ENCODE data around the gene CRYAA.
"Not testable (repeated sequence)": the region's sequence is repeated elsewhere in the genome, so short reads cannot be mapped to it uniquely, and the experiment has no call there.

The CRYAA gene

DNA sequence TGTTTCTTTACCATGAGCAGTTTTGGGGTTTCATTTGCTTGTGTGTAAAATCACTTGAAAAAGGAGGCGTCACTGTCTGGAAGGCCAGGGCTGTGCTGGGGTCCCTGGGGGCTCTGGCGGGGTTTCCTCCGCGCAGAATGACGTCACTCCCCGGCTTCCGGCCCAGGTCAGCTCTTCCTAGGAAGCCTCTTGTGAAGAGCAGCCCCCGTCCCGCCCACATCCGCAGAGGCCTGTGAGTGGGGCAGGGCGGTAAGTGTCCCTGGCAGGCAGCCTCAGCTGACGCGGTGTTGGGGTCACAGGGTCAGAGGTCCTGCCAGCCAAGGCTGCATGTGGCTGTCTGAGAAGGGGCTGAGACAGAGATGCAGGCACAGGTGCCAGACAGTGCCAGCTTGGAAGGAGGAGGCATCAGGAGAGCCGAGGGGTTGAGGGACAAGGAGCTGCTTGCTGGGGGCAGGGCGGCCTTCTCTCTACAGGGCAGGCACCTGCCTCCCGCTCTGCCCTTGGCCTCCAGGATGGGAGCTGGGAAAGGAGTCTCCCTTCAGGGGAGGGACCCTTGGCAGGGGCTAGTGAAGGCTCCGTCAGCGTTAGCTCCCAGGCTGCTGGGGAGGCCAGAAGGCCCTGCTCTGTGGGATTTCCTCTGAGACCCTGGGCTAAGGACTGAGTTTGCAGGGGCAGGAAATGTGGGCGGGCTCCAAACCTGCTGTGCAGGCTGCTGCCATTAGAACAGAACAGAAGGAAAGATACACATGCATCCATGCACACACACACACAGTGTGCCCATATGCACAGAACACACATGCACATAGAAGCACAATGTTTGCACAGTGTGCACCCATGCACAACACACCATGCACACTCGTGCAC is 8.5 kb downstream of the CRYAA start:
- DNase-seq (ENCODE audit: low spot score), result not testable (repeated sequence)

DNA sequence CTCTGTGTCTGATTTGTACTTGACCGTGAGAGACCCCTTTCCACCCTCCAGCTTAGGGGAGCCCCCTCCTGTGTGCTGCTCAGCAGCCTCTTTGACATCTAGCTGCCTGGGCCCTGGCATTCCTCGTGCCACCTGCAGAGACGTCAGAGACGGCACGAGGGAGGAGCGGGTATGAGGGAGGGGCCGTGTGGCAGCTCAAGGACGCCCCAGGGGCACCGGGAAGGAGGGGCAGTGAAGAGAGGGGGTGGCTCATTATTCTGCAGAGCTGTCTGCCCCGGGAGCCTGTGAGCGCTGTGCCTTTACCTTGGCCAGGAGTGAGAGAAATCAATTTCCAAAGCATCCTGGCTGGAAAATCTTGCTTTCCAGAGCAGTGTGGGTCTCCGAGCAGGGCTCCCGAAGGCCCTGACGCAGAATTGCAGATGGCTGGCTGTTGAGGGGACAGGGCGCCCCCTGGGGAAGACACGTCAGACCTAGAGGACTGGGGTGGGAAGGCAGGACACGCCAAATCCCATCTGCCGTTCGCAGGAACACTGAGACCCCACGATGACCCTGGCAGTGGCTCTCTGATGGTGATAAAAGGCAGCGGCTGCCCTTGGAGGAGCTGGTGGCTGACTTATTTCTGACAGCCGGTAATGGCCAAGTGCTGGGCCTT is 9.5 kb downstream of the CRYAA start:
- not testable (repeated sequence) for DNase-seq (ENCODE audit: low spot score)

DNA sequence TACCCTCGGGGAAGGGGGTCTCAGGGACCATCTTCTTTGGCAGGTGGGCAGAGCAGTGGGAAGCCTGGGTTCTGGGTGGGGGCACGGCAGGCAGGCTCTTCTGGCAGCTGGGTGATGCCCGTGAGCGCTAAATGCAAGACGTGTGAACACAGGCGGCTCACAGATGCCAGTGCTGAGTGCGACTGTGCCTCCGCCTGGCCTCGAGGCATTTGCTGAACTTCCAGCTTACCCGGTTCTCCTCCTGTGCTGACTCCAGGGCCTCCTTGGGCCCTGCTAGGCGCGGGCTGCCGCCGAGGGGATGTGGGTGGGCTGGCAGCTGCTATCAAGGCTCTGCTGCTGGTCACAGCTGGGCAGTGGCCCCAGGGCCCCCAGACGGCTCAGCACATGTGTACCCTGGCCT is 12.2 kb downstream of the CRYAA start:
- DNase-seq (ENCODE audit: low spot score), result not testable (repeated sequence)

DNA sequence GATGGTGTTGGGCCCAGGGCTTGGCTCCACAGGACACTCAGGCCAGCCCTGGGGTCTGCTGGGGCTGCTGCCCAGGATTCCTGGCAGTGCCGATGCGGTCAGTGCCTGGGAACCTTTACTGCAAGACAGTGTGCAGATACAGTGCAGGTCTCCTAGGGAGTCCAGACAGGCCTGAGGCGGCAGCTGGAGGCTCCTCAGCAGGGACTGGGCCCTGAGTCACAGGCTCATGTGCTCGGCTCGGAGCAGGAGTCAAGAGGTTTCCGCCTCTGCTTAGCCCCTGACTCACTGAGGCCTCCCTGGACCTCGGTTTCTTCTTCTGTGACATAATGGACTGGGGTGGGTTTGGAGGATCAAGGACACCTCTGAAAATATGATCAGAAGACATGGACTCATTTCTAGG is 18.5 kb downstream of the CRYAA start:
- not testable (repeated sequence) for DNase-seq (ENCODE audit: low spot score)

DNA sequence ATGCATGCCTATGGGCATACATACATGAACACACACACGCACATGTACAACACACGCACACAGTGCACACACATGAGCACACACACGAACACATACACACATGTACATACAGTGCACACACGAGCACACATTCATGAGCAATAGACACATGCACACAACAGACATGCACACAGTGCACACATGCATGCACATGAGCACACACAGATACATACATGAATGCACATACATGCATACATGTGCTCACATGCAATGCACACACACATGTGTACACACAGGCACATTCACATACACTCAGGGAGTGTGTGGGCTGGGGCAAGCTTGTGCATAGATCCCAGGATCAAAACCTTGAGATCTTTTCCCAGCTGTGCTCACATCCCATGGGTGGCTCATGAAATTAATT is 18.9 kb downstream of the CRYAA start:
- DNase-seq (ENCODE audit: low spot score), result no peak

DNA sequence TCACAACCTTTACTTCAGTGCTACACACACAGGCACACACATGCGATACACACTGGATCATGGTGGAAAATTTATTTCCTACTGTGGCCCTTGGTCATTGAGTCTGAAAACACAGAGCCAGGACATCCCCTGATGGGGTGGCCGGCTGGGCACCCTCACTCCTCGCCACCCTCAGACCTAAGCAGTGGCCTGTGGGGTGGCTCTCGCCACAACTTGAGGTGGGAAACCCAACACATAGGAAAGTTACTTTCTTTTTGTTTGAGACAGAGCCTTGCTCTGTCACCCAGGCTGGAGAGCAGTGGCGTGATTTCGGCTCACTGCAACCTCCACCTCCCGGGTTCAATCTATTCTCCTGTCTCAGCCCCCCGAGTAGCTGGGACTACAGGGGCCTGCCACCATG is 19.4 kb downstream of the CRYAA start:
- DNase-seq (ENCODE audit: low spot score), result no peak

DNA sequence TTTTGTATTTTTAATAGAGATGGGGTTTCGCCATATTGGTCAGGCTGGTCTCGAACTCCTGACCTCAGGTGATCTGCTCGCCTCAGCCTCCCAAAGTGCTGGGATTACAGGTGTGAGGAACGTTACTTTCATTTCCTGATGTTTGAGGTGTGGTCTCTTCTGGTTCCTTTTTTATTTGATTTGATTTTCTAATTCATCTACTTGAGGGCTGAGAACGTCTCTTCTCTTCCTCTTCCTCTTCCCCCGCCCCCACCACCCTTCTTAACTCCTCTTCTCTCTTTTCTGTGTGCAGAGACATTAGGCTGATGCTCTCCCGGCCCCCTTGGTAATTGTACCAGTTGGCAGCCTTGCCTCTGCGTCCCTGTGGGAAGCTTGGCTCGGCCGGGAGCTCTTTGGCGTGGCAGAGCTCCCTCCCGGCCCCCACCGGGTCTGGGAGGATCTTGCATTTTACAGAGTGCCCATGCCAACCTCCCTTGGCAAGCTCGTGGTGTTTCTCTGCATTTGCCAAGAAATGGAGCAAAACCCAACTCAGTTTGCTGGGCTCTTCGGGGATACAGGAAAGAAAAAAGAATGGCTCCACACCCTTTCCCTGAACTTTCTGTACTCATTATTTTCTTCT is 19.9 kb downstream of the CRYAA start:
- DNase-seq (ENCODE audit: low spot score), result no peak

DNA sequence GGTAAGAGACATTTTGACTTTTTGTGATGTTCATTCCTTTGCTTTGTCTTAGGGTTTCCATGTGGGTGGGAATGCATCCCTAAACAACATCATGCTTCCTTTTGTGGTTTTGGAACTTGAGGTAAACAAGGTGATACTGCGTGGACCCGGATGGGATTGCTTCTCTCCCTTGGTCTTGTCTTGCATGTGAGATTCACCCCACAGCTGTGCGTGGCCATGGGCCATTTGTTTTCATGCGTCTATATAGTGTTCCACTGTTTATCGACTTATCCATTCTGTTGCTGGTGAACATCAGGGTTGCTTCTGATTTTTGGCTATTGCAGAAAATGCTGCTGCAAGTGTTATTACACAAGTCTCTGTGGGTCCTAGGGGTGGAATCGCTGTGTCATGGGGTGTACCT is 21.1 kb downstream of the CRYAA start:
- DNase-seq (ENCODE audit: low spot score), result no peak

DNA sequence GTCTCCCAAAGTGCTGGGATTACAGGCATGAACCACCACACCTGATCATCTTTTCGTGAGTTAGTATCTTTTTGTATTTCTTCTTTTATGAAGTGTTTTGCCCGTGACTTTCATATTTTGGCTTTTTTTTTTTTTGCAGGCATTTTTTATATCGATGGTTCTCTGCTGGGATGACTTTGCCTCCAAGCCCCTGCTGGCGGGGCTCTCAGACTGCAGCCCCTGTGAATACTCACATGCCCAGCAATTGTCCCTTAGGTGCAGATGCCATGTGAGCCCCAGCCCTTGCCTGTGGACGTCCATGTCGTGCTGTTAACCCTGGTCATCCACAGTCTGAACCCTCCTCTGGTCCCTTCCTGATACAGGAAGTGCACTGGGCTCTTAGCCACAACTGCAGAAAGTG is 21.7 kb downstream of the CRYAA start:
- DNase-seq (ENCODE audit: low spot score), result no peak

DNA sequence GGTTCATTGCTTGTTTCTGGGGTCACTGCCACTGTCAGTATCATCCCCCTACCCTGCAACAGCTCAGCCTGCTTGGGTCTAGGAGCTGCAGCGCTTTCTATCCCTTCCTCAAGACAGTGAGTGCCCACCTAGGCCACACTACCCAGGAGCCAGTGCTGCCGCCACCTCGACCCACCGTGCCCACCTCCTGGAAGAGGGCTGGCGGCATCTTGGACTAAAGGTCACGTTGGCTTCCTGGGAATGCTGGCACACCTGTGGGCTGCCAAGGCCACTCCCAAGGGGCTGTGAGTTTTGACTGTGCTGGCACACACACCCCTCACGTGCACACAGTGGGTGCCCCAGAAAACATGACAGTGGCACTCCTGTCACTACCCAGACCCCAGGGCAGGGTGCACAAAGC is 22.1 kb downstream of the CRYAA start:
- DNase-seq (ENCODE audit: low spot score), result no peak

DNA sequence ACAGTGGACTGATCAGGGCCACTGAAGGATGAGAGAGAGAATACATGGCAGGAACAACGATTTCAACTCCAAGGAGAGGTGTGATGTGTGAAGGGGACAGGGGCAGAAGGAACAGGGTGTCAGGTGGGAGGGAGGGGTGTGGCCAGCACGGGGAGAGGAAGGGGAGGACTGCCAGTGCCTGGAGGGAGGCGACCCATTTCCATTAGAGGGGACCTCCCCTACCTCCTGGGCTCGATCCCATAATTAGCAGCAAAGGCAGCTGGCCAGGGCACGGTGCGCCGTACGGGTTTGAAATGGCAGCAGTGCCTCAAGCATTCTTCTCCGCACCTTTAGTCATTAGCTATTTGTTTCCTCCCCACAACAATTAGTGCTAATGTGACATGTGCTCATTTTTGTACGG is 22.7 kb downstream of the CRYAA start:
- DNase-seq (ENCODE audit: low spot score), result no peak

DNA sequence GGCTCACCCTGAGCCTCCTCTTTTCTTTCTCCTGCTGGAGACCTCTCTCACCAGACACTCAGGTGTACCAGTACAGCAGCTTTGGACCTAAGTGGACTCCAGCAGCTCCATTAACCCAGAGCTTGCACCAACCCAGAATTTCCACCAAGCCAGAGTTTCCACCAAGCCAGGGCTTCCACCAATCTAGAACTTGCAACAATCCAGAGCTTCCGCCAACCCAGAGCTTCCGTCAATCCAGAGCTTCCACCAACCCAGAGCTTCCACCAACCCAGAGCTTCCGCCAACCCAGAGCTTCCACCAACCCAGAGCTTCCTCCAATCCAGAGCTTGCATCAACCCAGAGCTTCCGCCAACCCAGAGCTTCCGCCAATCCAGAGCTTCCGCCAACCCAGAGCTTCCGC is 23.2 kb downstream of the CRYAA start:
- DNase-seq (ENCODE audit: low spot score), result no peak

DNA sequence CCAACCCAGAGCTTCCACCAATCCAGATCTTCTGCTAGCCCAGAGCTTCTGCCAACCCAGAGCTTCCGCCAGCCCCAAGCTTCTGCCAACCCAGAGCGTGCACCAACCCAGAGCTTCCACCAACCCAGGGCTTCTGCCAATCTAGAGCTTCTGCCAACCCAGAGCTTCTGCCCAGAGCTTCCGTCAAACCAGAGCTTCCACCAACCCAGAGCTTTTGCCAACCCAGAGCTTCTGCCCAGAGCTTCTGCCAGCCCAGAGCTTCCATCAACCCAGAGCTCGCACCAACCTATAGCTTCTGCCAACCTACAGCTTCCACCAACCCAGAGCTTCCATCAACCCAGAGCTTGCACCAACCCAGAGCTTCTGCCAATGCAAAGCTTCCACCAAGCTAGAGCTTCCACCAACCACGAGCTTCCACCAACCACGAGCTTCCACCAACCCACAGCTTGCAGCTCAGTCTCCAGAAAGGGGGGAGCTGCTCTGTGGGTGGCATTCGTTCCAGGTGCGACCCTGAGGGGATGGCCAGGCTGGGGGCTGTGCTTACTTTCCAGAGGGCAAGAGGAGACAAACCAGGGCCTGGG is 23.8 kb downstream of the CRYAA start:
- no peak for DNase-seq (ENCODE audit: low spot score)

DNA sequence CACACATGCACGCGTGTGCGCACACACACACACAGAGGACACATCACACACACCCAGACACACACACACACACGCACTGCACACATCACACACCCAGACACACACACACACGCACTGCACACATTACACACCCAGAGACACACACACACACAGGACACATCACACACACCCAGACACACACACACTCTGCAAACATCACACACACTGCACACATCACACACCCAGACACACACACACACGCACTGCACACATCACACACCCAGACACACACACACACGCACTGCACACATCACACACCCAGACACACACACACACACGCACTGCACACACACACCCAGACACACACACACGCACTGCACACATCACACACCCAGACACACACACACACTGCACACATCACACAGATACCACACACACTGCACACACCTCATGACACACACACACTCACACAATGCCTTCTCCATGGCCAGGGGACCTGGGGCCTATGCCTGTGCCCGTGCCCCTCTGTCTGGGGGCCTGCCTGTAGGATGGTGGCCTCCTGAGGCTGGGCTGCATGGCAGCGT is 24.4 kb downstream of the CRYAA start:
- no peak for DNase-seq (ENCODE audit: low spot score)

DNA sequence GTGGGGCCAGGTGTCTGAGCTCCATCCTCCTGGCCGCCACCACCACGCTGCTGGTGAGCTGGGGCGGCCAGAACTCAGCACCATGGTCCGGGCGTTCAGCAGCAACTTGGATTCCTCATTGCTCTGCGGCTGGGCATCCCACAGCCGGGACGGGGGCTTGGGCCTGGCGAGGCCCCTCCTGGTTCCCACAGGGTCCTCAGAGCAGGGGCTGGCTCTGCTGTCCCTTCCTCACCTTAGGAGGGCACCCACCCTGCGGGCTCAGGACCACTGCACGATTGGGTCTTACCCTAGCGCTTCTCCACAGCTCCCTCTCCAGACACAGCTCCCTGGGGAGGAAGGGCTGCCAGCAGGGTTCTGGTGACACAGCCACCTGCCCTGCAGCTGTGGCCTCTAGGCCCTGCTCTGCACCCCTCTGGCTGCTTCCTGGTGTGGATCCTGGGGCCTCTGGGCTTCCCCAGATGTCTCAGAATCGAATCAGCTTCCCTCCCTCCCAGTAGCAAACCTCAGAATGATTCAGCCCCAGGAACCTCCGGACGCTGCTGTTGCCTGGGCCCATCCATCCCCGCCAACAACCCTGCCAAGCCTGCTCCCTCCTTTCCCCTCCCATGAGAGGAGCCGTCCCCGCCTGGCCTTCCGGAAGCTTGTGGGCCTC is 25.0 kb downstream of the CRYAA start:
- peak; percentile 92 for DNase-seq (ENCODE audit: low spot score)

DNA sequence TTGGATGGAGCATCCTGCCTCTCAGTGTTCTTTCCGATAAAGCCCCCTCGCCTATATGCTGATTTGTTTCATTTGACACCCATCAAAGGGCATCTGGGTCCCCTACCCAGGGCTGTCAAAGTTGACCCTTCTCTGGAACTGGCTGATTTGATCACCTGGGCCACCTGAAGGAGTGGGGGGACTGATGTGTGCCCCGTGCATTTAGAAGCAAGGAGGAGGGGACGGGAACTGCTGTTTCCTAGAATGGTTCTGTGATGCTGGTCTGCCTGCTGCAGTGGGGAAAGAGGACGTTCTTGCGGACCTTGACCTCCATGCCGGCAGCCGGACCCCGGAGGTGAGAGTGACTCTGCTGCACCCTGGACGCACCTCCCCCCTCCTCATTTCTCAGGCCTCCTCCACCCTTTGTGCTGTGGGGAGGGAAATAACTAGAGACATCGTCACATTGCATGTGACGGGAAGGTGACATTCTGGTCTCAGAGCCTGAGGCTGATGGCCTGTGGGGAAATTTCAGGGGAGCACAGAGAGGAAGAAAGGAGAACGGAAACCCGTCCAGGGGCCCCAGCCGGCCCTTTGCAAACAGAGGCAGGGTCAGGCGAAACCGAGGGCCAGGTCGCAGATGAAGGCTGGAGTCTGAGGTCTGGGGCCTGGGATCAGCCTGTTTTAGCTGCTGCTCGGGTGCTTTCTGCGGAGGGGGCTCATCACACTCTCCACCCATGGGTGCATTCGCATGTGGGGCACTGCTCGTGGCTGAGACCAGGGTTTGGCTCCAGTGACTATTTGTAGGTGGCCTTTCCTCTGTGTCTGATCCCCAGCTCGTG is 25.7 kb downstream of the CRYAA start:
- DNase-seq (ENCODE audit: low spot score), result no peak

DNA sequence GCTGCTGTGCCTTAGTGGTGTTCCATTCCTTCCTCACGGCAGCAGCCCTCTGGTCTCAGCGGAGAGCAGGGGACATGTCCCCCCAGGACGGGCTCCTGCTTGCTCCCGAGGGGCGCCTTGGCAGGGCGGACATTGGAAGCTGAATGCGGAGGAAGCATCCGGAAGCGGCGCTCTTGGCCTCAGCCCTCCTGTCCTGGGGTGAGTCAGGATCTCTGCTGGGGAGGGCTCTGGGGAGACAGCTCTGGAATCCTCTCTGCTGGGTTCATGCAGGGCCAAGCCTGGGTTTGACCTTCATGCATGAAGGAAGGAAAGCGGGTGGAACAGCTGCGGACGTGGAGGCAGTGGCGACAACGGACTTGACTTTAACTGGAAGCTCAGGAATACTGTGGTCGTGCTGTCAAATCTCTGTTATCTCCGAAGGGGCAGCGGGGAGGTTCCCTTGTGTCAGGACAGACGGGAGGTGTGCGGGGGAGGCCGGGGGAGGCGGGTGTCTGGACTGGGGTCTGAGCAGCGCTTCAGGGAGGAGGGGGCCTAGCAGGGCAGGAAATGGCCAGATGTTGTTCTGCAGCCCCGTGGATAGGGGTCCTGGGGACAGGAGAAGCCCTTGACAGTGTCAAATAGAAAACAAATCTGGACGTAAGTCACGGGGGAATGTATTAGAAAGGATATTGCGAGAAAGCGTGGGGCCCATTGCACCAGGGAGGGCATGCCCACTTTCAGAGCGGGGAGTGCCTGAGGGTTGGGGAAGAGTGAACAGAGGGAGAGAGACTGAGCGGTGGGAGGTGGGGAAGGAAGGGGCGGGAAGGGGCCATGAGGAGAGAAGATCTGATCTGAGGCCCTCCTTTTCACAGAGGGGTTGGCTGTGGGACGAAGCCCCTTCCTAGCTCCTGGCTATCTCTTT is 26.6 kb downstream of the CRYAA start:
- DNase-seq (ENCODE audit: low spot score), result peak; percentile 13

DNA sequence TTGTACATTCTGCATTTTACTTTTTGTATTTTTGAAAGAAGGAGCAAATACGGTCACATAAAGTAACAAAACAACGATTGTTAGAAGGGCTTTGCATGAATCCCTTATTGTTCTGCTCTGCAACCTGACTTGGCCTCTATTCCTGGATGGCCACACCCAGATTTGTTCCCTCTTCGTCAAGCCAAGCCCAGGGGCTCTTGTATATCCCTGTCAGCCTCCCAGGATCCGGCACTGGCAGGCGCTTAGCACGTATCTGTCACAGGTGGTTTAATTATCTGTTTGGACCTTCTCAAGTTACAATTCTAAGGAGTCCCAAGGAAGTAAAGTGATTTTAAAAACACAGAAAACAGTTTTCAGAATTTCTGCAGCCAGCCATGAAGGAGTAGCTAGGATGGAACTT is 28.0 kb downstream of the CRYAA start:
- peak; percentile 7 for DNase-seq (ENCODE audit: low spot score)

DNA sequence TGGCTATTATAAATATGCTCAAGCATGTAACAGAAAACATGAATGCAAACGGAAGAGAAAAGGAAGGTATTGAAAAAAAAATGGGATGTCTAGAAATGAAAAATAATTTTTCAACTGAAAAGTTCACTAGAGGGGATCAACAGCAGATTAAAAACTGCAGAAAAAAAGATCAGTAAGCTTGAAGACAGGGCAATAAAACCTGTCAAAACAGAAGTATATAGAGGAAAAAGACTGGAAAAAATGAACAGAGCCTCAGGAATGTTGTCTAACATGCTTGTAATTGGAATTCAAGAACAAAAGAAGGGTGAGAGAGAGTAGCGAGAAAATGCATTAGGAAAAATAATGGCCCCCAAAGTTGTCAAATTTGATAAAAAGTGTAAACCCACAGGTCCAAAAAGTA is 29.6 kb downstream of the CRYAA start:
- DNase-seq (ENCODE audit: low spot score), result no peak

DNA sequence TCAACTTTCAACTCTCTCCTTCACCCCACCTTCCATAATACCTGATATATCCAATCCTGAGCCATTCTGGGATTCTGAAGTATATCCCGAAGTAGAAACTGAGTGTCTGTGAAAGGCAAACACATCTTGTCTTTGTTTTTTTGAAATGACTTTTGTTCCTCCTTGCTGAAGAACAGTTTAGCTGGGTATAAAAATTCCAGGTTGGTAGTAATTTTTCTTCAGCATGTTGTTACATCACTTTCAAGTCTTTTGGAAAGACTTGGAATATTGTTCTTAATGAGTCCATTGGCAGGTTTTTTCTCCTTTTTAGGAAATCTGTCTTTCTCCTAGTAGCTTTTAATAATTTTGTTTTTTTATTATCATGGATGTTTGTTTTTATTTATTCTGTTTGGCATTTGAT is 32.7 kb downstream of the CRYAA start:
- DNase-seq (ENCODE audit: low spot score), result no peak
